Hematopoietic multipotent progenitor cell treated with erythropoietin and hydrocortisone succinate and interleukin-3 and kit ligand, for 15 days (in vitro differentiated cells): ENCODE results near the gene TECR.
"Not testable (repeated sequence)": the region's sequence is repeated elsewhere in the genome, so short reads cannot be mapped to it uniquely, and the experiment has no call there.

Experiments used
- DNase-seq: peaks from one replicate; pipeline ENCODE4 v3.0.0-alpha.2; 2015; ENCODE audit warnings: low spot score

Gene TECR

DNA sequence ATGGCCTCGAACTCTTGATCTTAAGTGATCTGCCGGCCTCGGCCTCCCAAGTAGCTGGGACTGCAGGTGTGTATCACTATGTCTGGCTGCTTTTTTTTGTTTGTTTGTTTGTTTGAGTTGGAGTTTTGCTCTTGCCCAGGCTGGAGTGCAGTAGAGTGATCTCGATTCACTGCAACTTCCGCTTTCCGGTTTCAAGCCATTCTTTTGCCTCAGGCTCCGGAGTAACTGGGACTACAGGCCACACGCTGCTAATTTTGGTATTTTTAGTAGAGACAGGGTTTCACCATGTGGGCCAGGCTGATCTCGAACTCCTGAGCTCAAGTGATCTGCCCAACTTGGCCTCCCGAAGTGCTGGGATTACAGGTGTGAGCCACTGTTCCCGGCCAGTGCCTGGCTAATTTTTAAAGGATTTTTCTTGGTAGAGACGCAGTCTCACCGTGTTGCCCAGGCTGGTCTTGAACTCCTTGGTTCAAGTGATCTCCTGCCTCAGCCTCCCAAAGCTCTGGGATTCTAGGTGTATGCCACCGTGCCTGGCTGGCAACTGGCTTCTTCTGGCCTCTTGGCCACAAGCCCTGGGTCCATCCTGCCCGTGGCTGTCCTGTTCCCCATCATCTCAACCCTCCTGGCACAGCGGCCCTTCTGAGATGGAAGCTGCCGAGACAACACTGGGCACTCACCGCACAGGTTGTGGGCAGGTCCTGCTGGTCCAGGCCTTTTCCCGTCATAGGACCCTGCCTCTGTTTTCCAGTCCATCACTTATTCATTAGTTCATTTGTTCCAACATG lies 11.5 kb downstream of the TECR start:
- DNase-seq, result no peak

DNA sequence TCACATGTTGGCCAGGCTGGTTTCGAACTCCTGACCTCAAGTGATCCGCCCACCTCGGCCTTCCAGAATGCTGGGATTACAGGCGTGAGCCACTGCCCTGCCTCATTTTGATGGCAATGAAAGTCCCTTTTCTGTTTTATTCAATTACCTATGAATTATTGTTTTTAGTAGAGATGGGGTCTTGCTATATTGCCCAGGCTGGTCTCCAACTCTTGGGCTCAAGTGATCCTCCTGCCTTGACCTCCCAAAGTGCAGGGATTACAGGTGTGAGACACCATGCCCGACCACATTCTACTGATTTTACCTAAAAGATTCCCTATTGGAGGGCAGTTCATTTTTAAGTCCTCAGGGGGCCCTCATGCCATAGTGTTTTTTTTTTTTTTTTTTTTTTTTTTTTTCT lies 12.6 kb downstream of the TECR start:
- not testable (repeated sequence) for DNase-seq

DNA sequence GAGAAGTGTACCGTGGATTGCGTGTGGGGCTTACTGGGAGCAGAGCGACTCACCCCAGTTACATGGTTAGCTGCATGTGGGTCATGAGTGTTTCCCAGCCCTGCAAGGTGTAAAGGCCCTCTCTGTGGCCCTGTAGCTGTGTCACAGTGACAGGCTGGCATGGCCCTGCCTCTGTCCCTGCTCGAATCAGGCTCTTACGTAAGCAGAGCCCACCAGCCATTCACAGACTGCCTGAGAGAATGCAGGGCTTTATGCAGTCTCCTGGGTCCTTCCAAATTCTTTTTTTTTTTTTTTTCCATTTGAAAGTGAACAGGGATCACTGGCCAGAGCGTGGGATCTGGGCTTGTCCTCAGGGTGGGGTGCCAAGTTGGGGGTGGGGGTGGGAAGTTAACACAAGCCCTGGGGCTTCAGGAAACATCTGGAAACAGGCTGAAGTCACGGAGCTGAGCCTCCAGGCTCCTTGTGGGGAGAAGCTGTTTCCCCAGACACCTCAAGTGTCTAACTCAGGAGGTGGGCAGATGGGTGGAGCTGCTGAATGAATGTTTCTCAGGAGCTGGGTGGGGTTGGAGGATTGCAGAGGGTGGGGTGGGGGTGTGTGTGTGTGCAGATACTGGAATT lies 13.4 kb downstream of the TECR start:
- DNase-seq, result peak; percentile 21

DNA sequence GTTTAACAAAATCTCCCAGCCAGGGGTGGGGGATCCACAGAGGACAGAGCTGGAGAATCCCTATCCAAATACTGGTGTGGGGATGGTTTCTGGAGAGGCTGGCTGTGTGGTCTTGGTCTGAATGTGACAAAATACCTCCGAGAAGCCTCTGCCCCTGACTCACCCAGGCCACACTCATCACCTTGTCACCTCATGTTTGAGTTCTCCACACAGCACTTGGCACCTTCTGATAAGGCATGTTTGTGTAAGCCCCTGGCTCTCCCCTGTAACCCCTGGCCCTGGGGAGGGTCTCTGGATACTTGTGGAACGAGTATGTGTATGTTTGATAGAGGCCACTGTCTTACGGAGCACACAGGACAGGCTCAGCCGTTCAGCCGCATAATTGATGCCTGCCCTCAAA lies 14.7 kb downstream of the TECR start:
- no peak for DNase-seq

DNA sequence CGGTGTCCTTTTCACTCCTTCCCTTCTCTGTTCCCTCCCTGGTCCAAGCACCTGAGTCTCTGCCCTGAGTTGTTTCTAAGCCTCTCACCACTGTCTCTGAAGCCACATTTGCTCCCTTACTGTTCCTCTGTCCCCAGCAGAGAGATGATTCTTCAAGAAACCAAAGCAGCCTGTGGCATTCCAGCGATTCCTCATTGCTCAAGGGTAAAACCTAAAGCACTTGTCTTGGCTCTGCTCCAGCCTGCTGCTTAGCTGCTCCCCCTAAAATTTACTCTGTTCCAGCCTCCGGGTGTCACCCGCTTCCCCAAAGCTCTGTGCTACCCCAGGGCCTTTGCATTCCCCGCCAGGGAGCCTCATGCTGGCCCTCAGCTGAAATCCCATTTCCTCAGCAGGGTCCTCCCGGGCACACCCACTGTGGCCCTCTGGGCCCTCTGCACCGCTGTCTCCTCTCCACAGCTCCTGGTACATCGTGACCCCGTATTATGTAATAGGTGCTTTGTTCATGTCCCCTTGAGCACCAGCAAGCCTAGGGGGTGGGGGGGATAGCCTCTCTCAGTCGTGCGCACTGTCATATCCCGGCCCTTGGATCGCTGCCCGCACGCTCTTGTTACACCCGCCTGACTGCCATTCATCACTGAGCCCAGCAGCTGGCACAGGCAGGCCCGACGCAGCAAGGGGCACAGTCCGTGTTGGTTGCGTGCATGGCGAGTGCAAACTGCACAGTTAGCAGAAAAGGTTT lies 15.8 kb downstream of the TECR start:
- no peak for DNase-seq

DNA sequence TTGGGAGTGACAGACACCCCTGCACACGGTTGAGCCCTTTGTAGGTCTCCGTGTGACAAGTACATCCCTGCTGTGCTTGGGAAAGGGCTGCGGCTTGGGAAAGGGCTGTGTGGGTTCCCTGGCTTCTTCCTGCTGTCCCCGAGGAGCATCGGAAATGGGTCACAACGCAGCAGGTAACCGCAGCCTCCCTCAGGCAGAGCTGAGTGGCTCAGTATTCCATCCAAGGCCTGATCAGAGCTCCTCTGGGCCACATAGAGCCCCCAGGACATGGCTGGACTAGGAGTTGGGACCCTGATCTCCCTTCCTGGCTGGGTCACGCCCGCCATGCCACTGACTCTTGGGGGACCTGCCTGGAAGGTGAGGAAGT lies 16.3 kb downstream of the TECR start:
- DNase-seq, result no peak

DNA sequence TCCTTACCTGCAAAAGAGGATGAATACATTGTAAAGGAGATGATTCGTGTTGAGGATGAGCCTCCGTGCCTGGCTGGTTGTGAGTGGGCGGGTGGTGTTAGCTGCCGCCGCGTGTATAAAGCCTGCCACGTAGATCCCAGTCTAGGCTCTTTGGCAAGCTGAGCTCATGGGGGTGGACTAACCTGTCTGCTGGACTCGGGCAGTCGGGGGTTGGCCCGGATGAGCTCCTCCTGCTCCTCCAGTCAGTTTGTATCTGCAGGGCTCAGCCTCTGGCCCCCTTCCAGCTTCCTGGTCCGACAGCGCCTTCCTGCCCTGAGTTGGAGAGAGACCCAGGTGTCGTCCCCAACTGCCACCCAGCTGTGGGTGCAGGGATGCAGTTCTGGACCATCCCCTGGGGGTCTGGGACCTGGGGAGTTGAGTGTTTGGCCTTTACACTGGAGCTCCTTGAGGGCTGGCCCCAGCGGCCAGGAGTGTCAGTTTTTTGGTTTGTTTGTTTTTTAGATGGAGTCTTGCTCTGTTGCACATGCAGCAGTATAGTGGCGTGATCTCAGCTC lies 20.9 kb downstream of the TECR start:
- no peak for DNase-seq

DNA sequence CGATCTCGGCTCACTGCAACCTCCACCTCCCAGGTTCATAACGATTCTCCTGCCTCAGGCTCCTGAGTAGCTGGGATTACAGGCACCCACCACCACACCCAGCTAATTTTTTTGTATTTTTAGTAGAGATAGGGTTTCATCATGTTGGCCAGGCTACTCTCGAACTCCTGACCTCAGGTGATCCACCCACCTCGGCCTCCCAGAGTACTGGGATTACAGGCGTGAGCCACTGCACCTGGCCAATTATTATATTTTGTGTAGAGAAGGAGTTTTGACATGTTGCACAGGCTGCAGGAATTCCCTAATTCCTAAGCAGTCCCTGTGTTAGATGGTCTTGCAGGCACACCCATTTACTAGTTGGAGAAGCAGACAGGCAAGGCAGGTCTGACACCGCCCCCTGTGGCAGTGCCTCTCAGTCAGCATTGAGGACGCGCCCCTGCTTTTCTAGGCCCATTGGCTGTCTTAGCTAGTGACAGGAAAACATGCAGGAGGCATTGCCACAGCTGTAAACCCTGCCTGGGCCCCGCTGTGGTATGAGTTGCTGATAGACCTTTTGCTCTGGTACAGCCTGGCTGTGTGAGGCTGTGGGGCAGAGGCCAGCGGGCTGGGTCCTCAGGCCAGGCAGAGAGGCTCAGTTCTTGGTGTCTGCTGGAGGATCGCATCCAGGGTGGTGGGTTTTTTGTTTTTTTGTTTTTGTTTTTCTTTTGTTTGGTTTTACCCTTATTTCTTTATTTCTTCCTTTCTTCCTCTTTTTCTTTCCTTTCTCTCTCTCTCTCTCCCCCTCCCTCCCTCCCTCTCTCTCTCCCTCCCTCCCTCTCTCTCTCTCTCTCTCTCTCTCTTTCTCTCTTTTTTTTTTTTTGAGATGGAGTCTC lies 22.0 kb downstream of the TECR start:
- peak; percentile 75 for DNase-seq

DNA sequence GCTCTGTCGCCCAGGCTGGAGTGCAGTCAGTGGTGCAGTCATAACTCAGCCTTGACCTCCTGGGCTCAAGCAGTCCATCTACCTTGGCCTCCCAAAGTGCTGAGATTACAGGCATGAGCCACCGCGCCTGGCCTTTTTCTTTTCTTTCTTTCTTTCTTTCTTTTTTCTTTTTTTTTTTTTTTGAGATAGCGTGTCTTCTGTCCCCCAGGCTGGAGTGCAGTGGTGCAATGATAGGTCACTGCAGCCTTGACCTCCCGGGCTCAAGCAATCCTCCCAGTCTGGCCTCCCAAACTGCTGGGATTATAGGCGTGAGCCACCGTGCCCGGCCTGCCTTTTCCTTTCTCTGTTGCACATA lies 22.6 kb downstream of the TECR start:
- not testable (repeated sequence) for DNase-seq

DNA sequence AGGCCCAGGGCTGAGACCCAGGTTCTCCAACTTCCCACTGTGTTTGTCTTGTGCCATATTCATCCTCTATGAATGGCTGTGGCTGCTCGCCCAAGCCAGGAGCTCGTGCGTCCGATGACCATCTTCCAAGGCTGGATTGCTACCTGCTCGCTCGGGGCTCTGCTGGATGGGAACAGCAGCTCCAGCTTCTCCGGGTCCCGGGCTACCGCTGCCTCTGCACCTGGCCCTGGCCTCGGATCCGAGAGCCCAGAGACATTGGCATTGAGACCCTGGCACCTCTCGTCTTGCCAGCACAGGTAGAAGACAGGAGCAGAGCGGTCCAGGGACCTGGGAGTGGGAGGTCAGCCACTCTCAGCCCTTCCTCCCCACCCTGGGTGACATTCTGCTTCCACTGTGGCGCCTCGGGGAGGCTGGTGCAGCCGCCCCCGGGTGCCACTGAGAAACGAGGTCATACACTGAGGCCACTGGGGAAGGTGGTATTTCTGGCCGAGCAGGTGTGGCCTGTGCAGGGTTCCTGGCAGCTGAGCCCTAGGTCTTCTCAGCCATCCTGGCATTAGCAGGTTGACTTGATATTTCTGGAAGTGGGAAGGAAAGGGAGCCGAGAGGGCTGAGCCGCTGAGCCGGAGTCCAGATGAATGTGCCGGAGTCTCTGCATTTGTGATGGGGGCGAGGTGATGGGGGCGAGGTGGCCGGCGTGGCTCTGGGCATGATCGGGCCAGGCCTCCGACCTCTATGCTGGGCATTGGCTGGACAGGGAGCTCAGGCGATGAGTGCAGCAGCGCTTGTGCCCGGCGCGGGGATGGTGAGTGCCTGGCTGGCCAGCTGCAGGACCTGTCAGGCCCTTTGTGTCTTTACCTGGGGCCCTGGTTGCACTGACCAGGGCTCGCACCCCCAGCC lies 23.9 kb downstream of the TECR start:
- no peak for DNase-seq

DNA sequence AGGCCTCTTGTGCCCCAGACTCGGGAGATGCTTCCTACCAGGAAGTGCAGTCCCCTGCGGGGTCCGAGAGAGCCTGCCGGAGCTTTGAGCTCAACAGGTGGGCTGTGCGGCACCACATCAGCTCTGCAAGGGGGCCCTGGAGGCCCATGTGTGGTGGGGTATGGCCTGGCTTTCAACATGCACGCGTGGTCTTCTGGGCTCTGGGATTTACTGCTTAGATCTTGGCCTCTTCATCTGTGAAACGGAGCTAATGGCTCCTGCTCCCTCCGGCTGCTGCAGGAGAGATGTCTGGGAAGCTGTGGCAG lies 24.5 kb downstream of the TECR start:
- DNase-seq, result no peak

DNA sequence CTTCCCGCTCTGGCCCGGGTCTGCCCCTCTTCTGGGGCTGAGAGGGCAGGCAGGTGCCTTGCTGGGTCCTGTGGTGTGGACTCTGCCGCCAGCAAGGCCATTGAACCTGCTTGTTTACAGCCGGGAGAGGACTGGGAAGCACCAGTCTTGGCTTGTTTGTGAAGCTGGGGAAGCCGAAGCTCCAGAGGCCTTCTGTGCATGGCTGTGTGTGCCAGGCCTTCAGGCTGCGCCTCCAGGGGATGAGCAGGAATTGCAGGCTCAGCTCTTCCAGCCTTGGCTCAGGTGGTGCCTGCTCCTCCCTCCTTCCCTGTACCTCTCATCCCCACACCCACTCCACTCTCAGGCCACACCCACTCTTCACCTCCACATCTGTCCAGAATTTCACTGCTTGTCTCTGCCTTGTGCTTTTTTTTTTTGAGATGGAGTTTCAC lies 25.0 kb downstream of the TECR start:
- no peak for DNase-seq

DNA sequence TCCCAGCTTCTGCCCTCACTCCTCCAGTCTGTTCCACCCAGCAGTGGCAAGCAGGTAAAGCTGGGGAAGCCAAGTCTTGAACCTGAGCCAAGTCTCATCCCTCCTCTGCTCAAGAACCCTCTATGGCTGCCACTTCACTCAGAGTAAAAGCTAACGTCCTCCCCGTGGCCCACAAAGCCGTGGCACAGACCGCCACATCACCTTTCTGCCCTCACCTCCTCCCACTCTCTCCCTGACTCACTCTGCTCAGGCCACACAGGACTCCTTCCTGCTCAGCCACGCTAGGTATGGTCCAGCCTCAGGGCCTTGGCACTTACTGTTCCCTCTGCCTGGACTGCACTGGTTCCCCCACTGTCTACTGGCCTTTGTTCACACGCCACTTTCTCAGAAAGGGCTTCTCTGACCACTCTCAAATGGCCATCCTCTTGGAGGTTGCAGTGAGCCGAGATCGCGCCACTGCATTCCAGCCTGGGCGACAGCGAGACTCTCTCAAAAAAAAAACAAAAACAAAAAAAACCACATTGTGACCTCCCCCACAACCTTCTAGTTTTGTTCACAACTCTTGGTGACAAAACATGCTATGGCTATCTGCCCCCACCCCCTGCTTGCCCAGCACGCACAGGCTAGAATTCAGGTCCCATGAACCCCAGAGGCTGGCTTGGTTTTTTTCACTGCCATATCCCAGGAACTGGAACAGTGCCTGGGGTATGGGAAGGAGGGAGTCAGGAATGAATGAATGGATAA lies 26.7 kb downstream of the TECR start:
- DNase-seq, result no peak

DNA sequence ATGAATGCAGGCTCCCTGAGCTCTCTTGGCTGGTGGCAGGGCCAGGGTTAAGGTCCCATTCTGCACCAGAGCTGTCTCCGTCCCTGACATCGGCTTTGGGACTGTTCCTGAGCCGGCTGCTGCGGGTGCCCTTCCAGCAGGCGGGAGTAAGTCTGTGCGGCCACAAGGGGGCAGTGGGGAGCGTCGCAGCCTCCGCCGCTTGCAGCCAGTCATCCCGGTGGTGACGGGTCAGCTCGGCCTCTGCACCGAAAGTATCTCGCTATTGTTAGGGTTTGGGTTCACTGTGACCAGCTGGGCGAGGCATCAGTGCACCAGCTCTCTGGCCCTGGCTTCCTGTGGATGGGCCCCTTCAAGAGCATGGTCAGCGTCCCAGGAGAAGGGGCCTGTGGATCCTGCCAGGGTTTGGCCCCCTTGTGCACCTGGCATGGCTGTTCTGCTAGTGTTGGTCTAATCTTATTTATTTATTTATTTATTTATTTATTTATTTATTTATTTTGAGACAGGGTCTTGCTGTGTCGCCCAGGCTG lies 27.3 kb downstream of the TECR start:
- DNase-seq, result peak; percentile 82

DNA sequence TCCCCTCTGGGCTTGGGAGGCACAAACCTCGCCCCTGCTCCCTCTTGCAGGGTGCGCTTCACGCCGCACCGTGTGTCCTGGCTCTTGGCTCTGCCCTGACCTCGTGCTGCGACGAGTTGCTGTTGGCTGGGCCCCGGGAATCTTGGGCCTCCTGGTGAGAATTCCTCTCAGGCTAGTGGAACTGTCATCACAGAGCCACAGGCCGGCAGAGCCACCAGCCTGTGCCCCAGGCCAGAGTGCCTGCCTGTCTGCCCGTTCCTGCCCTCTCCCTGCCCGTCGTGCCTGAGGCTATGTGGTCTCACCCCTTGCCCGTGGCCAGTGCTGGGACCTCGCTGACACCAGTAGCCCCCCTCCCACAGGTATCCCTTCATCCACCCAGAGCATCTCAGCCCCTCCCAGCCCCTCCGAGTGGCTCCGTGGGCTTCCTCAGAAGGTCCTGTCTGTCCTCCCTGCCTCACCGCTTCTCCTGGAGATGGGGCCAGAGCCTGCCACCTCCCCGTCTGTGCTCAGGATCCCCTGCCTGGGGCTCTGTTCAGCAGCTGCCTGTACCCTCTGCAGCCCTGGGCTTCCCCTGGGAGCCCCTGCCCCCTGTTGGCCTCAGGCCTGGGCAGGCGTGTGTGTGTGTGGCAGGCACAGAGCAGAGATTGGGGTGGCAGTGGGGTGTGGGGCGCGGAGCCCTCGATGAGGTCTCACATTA lies 29.1 kb downstream of the TECR start:
- DNase-seq, result no peak

DNA sequence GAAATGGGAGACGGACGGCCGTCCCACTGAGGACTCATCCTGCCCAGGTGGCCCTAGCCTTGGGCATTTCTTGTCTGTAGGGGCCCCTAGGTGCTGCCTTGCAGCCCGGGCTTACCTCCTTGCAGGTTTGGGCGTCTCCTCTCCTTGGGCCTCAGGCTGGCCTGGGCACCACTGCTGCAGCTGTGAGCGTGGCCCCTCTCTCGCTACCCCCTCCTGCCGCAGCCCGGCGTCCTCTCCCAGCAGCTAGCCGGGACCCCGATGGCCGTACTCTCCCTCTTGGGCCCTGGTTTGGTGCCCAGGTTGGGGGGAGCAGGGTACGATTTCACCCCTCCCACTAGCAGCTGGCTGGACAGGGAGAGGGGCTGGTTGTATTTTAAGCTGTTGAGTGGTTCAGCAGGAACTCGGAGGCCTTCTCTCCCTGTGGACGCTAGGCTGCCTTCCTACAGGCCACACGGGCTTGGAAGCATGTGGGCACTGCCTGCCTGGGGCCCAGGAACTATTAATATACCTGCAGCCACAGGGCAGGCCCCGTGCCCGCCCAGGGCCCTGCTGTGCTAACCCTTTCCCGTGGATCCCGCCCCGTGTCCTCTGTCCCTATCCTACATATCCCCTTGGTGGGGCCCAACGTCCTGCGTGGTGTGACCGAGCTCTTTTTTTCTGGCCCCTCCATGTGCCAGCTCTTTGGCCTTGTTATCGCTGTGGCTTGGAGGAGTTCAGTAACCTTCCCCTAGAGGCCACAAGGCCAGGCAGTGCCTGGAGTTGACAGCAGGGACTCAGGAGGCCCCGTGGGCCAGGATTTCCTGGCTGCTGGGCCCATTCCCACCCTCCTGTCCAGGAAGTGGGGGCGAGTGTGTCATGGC lies 30.8 kb downstream of the TECR start:
- no peak for DNase-seq

DNA sequence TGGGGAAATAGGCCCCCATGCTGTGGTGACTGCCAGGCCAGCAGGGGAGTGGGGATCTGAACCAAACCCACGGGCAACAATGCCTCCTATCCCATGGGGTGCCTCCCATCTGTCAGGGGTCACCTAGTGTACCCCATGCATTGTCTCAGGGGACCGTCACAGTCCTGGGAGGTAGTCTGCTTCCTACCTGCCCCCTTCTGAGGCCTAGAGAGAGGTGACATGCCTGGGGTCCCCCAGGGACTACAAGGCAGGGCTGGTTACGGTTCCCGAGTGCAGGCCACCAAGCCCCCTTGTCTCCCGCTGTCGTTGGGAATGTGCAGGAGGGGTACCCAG lies 31.3 kb downstream of the TECR start:
- no peak for DNase-seq

DNA sequence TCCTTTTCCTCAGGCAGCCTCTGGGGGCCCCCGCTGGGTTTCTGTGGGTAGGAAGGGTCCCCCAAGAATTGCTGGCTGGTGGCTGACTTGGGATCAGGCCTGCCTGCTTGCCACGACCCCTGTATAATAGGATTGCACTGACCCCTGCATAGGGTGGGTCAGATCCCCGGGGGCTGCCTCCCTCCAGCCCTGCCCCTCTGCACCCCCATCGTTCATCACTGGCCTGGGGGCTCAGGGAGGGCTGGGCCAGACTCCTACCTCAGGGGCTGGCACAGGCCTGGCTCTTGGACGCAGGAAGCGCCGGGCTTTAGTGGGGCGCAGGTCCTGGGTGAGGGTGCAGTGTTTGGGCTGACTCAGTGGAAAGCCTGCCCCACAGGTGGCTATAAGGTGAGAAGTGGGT lies 31.9 kb downstream of the TECR start:
- DNase-seq, result no peak

DNA sequence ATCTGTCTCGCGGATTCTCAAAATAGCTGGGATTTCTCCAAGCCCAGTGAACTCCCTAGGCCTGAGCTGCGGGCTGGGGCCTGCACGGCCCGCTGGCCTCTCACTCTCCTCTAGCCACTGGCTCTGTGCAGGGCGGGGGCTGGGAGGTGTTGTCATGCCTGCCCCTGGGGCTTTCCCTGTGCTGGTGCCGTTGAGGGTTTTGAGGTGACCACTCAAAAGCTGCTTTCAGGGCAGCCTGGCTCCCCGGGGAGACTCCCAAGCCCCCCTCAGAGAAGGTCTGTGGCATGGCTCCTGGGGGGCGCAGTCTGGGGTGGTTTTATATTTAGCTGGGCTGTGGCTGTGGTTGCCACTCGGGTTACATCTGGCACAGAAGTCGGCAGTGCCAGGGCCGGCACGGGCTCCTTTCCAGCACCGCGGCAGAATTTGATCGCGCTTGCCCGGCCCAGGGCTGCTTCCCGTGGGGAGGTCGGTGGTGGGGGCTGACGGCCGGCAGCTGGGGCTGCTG lies 32.5 kb downstream of the TECR start:
- no peak for DNase-seq
